Vagina (tissue), 2 donors: ENCODE data around the gene MOCS1.

ENCODE experiments used
- CTCF ChIP-seq, 3 experiments: fragments of 450-650 bp in 2 of 3; fragments of 200-600 bp in 1 of 3; sonication (generic) in 1 of 3; IDR thresholded peaks; one replicate each; pipeline ENCODE4 v1.5.1; 2017 to 2019; ENCODE audit warnings: antibody characterized with exemption in 3 of 3, mild to moderate bottlenecking in 2 of 3, moderate library complexity in 2 of 3
- POLR2A ChIP-seq, 2 donors: fragments of 450-650 bp; IDR thresholded peaks; one replicate each; pipeline ENCODE4 v1.6.1; 2017; ENCODE audit warnings: antibody characterized with exemption in 2 of 2, mild to moderate bottlenecking in 2 of 2, moderate library complexity in 2 of 2
- POLR2AphosphoS5 ChIP-seq, 2 donors: sonication (generic); formaldehyde crosslinking; IDR thresholded peaks; one replicate each; pipeline ENCODE4 v1.9.0; 2017; ENCODE audit warnings: antibody characterized with exemption in 2 of 2, mild to moderate bottlenecking in 2 of 2, low read depth in 1 of 2; ENCODE audit not compliant: insufficient read depth in 1 of 2

DNA sequence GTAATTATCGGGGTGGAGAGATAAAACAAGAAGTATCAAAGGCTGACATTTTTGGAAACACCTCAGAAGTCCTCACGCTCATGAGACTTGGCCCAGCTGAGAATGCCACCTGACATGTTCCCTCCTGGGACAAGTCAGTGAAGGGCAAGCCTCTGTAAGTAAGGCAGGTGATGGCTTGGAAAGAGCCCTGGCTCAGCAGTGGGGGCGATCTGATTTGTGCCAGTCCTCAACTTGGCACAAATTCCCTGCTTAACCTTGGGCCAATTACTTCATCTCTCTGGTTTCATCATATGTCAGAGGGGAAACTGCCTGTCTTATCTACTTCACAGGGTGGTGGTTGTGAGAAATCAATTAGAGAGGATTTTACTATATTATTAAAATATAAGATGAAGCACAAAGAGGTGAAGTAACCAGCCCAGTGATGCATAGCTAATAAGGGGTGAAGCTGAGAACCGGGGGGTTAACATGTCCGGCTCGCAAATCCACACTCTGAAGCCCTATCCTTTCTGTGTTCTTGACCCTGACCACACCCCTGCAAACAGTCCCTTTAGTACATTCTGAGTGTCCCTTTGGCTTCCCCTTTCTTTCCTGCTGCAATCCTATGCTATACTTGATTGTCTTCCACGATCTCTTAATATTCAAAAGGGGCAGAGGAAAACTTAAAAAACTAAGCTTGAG is 8.8 kb upstream of the MOCS1 start:
- no peak for TF ChIP-seq CTCF (IDR thresholded peaks at IDR 0.05)
- no peak for TF ChIP-seq POLR2A (IDR thresholded peaks at IDR 0.05)
- no peak for TF ChIP-seq POLR2AphosphoS5 (IDR thresholded peaks at IDR 0.05; ENCODE audit: insufficient read depth in 1 of 2, low read depth in 1 of 2)
